ENCODE data around the gene EPHA3. TPM values are rescaled to one million over a fixed set of nuclear protein-coding genes. Genes with fewer than 3 reads are reported as not detected.

The EPHA3 gene
- total RNA-seq, 2 donors from 2014 or later, result 0.15 to 0.18 TPM

GRCh38 chr3:89364314-89364713 is 256.9 kb downstream of the EPHA3 start:
- Mint-ChIP-seq H3K4me3 (no peak overlapping the region), H3K36me3 (ENCODE audit: low read depth) (no peaks in the 10 kb centered on the region), H3K9me3 (peaks cover 7% of the 10 kb centered on the region), H3K27me3 (ENCODE audit: insufficient read depth) (no peaks in the 10 kb centered on the region), H3K27ac (no peak overlapping the region), H3K4me1 (peaks cover 6% of the 10 kb centered on the region)
- Histone ChIP-seq H3K9me3 (ENCODE audit: control insufficient read depth, low read length) (no peaks in the 10 kb centered on the region), H3K4me3 (ENCODE audit: low read length) (no peak overlapping the region), H3K27ac (ENCODE audit: low read depth, low read length) (no peak overlapping the region), H3K4me1 (ENCODE audit: control insufficient read depth, insufficient read depth, low read length) (peaks cover 4% of the 10 kb centered on the region), H3K9ac (ENCODE audit: extremely low read depth, low read length, poor library complexity, severe bottlenecking) (no peak overlapping the region), H3K36me3 (ENCODE audit: control insufficient read depth, insufficient read depth, low read length) (no peaks in the 10 kb centered on the region), H3K27me3 (ENCODE audit: control insufficient read depth, insufficient read depth, low read length, poor library complexity, severe bottlenecking) (no peaks in the 10 kb centered on the region)
- DNase-seq, result no peak
- no peak for TF ChIP-seq CTCF (conservative IDR thresholded peaks at IDR 0.05)

- Histone ChIP-seq H3K36me3 (ENCODE audit: control insufficient read depth, insufficient read depth, low read length) (no peaks in the 10 kb centered on the region), H3K9me3 (ENCODE audit: control insufficient read depth, low read length) (no peaks in the 10 kb centered on the region), H3K27me3 (ENCODE audit: control insufficient read depth, insufficient read depth, low read length, poor library complexity, severe bottlenecking) (no peaks in the 10 kb centered on the region), H3K9ac (ENCODE audit: extremely low read depth, low read length, poor library complexity, severe bottlenecking) (no peak overlapping the region), H3K4me3 (ENCODE audit: low read length) (no peak overlapping the region), H3K27ac (ENCODE audit: low read depth, low read length) (no peak overlapping the region), H3K4me1 (ENCODE audit: control insufficient read depth, insufficient read depth, low read length) (peaks cover 4% of the 10 kb centered on the region)
- peaks cover 11% of the 10 kb centered on the region for H3K4me1 Mint-ChIP-seq
- no peak for TF ChIP-seq CTCF (conservative IDR thresholded peaks at IDR 0.05)
- no peak overlapping the region for H3K27ac Mint-ChIP-seq
- no peak for DNase-seq
- H3K27me3 Mint-ChIP-seq (ENCODE audit: insufficient read depth), result no peaks in the 10 kb centered on the region
- no peaks in the 10 kb centered on the region for H3K36me3 Mint-ChIP-seq (ENCODE audit: low read depth)
- peaks cover 7% of the 10 kb centered on the region for H3K9me3 Mint-ChIP-seq
- no peak overlapping the region for H3K4me3 Mint-ChIP-seq
- 77 to 87% methylated on average over 3 of the region's 3 CpGs for WGBS, 2 experiments (ENCODE audit: insufficient coverage in 1 of 2, insufficient read length in 1 of 2)
Observed at GRCh38 chr3:89367166-89367565, 259.7 kb downstream of the EPHA3 start.

GRCh38 chr3:89368846-89369245 is 261.4 kb downstream of the EPHA3 start:
- Histone ChIP-seq H3K27ac (ENCODE audit: low read depth, low read length) (no peak overlapping the region), H3K27me3 (ENCODE audit: control insufficient read depth, insufficient read depth, low read length, poor library complexity, severe bottlenecking) (no peaks in the 10 kb centered on the region), H3K4me1 (ENCODE audit: control insufficient read depth, insufficient read depth, low read length) (no peaks in the 10 kb centered on the region), H3K9me3 (ENCODE audit: control insufficient read depth, low read length) (no peaks in the 10 kb centered on the region), H3K36me3 (ENCODE audit: control insufficient read depth, insufficient read depth, low read length) (no peaks in the 10 kb centered on the region), H3K4me3 (ENCODE audit: low read length) (no peak overlapping the region), H3K9ac (ENCODE audit: extremely low read depth, low read length, poor library complexity, severe bottlenecking) (no peak overlapping the region)
- H3K27ac Mint-ChIP-seq, result no peak overlapping the region
- H3K4me1 Mint-ChIP-seq, result peaks cover 14% of the 10 kb centered on the region
- DNase-seq, result no peak
- WGBS, 2 experiments (ENCODE audit: insufficient coverage in 1 of 2, insufficient read length in 1 of 2), result 96 to 100% methylated on average over 2 to 3 of the region's 3 CpGs
- peaks cover 7% of the 10 kb centered on the region for H3K9me3 Mint-ChIP-seq
- no peaks in the 10 kb centered on the region for H3K36me3 Mint-ChIP-seq (ENCODE audit: low read depth)
- no peaks in the 10 kb centered on the region for H3K27me3 Mint-ChIP-seq (ENCODE audit: insufficient read depth)
- no peak overlapping the region for H3K4me3 Mint-ChIP-seq
- TF ChIP-seq CTCF (conservative IDR thresholded peaks at IDR 0.05), result no peak
